Measurements from ENCODE around the gene SPHK2.

SPHK2 gene

DNA sequence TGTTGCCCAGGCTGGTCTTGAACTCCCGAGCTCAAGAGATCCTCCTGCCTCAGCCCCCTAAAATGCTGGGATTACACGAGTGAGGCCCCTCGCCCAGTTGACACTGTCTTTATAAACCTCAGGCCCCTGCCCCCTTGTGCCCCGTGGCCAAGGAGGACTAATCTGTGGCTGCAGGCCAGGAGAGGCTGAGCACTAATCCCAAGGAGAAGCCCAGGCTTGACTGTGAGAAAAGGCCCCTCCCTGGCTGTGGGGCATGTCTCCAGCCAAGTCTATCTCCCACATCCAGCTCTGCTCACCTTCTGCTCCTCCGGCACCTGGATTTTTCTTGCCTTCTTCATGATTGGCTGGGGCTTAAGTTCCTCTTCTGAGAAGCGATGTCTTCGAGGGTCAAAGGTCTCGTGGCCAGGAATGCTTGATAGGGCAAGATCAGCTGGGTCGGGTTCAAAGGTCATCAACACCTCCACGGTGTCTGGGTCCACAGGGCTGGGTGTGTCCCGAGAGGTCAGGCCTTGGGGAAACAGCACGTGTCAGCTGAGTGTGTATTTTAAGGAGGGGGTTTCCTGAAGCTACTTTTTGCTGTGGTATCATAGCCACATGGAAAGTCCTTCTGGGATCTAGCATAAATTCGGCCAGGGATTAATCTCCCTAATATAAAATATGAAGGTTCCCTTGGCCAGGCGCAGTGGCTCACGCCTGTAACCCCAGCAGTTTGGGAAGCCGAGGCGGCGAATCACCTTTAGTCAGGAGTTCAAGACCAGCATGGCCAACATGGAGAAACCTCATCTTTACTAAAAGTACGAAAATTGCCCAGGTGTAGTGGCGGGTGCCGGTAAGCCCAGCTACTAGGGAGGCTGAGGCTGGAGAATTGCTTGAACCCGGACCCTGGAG lies 14.1 kb downstream of the SPHK2 start:
- DNase-seq = no peak
- in situ Hi-C loops (cut with MboI; ENCODE audit: low pct_unique_long_range_greater_than_20kb, low sequenced_read_pairs) = no loop called here

DNA sequence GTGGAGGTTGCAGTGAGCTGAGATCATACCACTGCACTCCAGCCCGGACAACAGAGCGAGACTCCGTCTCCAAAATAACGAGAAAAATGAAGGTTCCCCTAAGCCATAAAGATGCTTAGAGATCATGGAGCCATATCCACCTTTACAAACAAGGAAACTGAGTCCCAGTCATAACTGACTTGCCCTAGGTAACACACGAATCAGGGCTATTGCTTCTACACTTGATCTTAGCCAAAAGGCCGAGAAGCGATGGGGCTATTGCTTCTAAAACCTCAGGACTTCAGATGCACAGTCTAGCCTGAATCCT lies 14.7 kb downstream of the SPHK2 start:
- in situ Hi-C loops (cut with MboI; ENCODE audit: low pct_unique_long_range_greater_than_20kb, low sequenced_read_pairs) = no loop called here
- DNase-seq = no peak

DNA sequence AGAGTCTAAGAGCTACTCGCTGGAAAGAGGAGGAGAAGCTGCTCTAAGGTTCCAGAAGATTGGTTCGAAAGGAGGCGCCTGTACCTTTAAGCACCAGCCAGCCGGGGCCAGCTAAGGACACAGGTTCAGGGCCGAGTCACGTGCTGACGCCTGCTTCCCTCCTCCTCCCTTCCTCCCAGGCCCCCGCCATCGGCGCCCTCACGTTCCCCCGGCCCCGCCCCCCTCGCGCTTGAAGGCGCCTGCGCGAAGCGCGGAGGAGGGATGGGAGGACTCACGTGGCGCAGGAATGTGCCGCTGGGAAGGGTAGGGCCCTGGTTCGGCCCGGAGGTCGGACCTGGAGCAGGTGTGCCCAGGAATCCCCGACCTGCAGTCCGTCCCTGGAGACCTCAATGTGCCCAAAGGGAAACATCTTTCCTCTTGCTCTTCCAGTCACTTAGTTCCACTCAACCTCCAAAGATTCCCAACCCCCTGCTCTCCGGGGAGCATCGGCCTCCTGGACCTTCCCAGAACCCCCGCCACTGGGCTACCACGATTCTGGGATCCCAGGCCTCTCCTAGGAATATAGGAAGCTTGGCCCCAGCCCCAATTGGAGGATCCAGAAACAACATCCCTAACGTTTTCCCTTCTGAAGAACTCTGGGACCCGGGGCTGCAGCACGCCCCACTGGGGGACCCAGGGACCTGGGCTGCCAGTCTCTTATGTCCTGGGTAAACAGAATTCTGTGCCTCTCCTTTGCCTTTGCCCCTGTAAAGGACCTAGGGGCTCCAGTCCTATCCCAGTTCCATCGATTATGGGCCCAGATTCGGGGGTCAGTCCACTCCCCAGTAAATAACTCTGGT lies 15.3 kb downstream of the SPHK2 start:
- DNase-seq = peak; percentile 97
- in situ Hi-C loops (cut with MboI; ENCODE audit: low pct_unique_long_range_greater_than_20kb, low sequenced_read_pairs) = no loop called here

DNA sequence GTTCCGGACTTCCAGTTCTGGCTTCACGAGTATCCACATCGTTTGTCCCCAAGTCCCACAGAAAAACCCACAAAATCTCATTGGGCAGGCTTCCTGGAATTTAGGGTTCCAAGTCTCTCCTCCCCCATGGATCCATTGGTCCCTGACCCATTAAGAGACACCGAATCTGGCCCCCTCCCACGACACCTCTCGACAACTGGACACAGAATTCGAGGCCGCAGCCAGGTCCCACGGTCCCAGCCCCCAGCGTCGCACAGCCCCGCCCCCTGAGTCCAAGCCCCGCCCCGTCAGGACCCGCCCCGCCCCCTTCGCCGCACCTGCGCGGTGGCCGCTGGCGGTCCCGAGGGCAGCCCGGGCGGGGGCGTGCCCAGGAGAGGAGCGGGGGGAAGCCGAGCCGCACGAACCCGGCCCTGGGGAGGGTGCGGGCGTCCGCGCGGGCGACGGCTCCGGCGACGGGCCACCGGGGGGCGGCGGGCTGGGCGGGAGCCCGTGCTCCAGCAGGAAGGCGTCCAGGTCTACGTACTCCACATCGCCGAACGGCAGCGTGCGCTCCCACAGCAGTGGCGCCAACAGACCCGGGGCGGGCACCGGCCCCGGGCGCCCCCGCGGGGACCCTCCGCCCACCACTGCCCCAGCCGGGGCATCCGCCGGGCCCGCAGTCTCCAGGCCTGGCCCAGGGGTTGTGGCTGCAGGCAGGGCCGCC lies 16.1 kb downstream of the SPHK2 start:
- peak; percentile 66 for DNase-seq
- in situ Hi-C loops (cut with MboI; ENCODE audit: low pct_unique_long_range_greater_than_20kb, low sequenced_read_pairs) = no loop called here

- in situ Hi-C loops (cut with MboI; ENCODE audit: low pct_unique_long_range_greater_than_20kb, low sequenced_read_pairs) = no loop called here
- peak; percentile 21 for DNase-seq
Observed at GRCh38 chr19:48635966-48636858, 16.9 kb downstream of the SPHK2 start.

DNA sequence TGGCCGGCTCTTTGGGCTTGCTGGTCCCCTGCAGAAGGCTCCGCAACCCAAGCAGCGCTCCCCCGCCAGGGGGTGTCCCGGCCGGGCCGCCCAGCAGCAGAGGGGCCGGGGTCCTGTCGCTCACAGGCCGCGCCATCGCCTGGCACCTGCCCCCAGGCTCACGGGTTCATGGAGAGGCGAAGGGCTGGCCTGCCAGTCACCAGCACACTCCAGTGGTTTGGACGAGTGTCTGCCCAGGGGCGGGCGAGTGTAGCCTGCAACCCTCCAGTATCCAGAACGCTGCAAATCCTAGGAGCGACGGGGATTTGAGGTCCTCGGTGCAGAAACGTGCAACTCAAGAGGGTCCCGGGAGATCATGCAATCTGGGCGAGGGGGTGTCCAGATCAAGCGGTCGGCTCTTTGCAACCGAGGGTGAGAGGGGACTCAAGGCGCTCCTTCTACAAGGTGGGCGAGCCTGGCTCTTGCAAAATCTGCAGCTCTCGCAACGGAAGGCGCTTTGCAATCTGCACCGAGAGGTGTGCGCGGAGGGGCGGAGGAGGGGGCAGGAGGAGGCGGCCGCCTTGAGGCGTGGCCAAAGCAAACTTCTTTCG lies 17.6 kb downstream of the SPHK2 start, which contains the start of gene DBP:
Gene DBP (minus strand): TSS at position 521 of the 590 bp plus-strand sequence. CDS start 385 bp downstream, at position 136.
- in situ Hi-C loops (cut with MboI; ENCODE audit: low pct_unique_long_range_greater_than_20kb, low sequenced_read_pairs) = no loop called here
- no peak for DNase-seq

DNA sequence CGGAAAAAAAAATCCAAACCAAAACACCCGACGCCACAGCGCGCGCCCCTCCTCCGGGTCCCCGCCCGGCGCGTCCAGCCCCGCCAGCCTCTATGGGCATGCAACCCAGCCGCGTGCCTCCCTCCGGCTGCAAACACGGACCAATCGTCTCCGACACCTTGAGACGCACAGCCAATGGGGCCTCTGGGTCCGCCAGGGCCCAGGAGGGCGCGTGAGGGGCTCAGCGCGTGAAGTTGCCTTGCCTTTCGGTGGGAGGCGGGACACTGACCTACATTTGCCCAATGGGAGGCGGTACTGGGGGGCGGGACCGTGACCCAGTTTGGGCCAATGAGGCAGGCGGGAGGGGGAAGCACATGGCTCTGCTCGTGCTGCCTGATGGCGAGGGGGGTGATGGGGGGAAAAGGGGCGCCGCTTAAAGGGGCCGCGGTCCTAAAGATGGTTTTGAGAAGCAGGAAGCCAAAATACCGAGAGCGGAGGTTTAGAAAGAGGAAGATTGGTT lies 18.2 kb downstream of the SPHK2 start:
- in situ Hi-C loops (cut with MboI; ENCODE audit: low pct_unique_long_range_greater_than_20kb, low sequenced_read_pairs) = no loop called here
- peak; percentile 99 for DNase-seq

GRCh38 chr19:48637948-48638830 lies 18.9 kb downstream of the SPHK2 start:
- in situ Hi-C loops (cut with MboI; ENCODE audit: low pct_unique_long_range_greater_than_20kb, low sequenced_read_pairs) = no loop called here
- peak; percentile 89 for DNase-seq

GRCh38 chr19:48638831-48639381 lies 19.6 kb downstream of the SPHK2 start:
- in situ Hi-C loops (cut with MboI; ENCODE audit: low pct_unique_long_range_greater_than_20kb, low sequenced_read_pairs) = no loop called here
- no peak for DNase-seq

GRCh38 chr19:48639483-48640375 lies 20.4 kb downstream of the SPHK2 start:
- in situ Hi-C loops (cut with MboI; ENCODE audit: low pct_unique_long_range_greater_than_20kb, low sequenced_read_pairs) = no loop called here
- no peak for DNase-seq

DNA sequence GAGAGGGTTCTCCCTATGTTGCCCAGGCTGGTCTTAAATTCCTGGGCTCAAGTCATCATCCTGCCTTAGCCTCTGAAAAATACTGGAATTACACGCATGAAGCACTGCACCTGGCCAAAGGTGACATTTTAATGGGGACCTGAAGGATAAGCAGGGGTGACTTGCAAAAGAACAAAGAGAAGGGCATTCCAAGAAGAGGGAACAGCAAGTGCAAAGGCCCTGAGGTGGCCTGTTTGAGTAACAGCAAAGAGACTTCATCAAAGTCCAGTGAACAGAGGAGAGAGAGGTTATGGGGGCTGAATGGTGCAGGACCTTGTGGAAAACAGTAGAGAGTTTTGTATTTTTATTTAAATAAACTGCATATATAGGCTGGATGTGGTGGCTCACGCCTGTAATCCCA lies 22.5 kb downstream of the SPHK2 start:
- in situ Hi-C loops (cut with MboI; ENCODE audit: low pct_unique_long_range_greater_than_20kb, low sequenced_read_pairs) = no loop called here
- no peak for DNase-seq

DNA sequence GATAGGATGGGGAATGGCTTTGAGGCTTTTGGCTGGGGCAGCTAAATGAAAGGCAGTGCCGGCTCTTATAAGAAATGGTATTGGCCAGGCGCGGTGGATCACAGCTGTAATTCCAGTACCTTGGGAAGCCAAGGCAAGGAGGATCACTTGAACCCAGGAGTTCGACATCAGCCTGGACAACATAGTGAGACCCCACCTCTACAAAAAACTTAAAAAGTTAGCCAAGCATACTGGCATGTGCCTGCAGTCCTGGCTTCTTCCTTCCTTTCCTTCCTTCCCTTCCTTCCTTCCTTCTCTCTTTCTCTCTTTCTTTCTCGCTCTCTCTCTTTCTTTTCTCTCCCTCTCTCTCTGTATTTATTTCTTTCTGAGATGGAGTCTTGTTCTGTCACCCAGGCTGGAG lies 23.6 kb downstream of the SPHK2 start:
- in situ Hi-C loops (cut with MboI; ENCODE audit: low pct_unique_long_range_greater_than_20kb, low sequenced_read_pairs) = no loop called here
- no peak for DNase-seq

DNA sequence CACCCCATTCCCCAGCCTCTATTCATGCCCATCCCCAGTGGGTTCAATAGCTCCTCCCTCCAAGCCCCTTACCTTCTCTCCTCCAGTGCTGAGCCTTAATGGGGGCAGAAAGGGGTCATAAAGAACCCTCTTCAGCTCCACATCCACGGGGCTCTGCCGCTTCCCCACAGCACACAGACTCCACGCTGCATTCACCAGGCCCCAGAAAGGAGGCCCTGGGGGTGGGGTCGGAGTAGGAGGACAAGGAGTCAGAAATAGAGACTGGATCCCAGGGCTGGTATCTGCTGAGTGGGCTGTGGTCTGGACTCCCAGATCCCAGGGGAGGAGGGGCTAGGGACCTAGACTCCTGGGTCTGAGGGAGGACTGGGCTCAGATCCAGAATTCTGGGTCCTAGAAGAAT lies 25.0 kb downstream of the SPHK2 start:
- in situ Hi-C loops (cut with MboI; ENCODE audit: low pct_unique_long_range_greater_than_20kb, low sequenced_read_pairs) = no loop called here
- no peak for DNase-seq

DNA sequence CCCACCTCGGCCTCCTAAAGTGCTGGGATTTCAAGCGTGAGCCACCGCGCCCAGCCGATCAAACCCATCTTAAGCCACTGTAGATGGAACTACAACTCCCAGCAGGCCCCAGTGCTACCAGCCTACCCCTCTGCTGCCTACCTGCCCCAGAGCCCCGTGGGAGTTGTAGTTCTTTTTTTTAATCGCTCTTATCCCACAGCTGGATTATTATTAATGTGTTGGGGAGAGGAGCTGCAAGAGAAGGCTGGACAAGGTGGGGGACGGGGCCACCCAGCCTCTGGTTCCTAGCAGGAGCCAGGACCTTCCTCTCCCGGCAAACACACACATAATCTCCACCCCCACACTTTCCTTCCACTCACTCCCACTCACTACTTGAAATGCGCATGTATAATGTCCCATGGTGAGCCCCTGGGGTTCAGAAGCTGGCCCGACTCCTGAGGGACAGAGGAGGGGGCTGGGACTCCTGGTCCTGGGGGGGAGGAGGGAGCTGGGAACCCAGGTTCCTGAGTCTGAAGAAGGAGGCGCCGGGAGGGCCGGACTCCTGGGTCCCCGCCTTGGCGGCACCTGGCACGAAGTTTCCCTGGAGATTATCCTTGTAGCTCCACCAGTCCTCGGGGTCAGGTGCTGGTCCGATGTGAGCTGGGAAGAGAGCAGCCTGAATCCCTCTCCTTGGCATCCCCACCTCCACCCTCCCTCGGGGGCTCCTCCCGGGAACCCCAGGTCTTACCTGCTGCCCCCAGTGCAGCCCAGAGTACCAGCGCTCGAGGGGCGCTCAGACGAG lies 25.7 kb downstream of the SPHK2 start:
- in situ Hi-C loops (cut with MboI; ENCODE audit: low pct_unique_long_range_greater_than_20kb, low sequenced_read_pairs) = no loop called here
- peak; percentile 82 for DNase-seq

DNA sequence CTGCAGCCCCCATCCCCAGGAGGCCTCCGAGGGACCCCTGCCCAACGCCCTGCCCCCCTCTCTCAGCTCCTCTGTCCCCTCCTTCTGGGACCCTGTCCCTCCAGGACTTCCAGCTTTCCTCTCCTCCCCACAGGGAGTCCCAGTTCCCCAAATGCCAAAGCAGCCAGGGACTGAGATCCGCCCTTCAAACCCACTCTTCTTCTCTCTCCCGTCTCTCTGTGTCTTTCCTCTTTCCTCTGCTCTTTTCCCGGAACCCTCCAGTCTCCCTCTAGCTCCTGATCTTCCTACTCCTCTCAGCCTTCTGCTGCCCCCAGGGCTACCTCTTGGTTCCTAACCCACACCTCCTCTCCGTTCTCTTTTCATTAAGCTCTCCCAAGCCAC lies 26.3 kb downstream of the SPHK2 start:
- in situ Hi-C loops (cut with MboI; ENCODE audit: low pct_unique_long_range_greater_than_20kb, low sequenced_read_pairs) = no loop called here
- no peak for DNase-seq

Measured in KBM-7 (cell line).